Measurements from ENCODE around the gene SLC7A1.

DNA sequence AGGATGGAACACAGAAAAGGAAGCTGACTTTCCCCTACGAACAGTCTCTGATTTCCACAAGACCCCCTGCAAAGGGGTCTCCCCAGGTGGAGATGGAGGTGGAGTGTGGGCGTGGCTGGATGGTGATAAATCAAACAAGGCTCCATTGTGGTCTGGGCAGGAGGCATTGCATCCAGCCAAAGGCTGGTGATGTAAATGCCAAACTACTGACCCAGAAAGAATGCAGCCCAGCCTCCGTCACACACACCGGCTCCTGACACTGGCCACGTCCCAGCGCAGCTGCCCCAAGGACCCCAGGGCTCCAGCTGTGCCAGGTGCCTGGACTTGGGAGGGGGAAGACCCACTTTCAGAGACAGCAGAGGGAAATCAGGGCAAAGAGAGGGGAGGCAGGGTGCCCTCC is 6.3 kb downstream of the SLC7A1 start:
- TF ChIP-seq, protein P1, sequence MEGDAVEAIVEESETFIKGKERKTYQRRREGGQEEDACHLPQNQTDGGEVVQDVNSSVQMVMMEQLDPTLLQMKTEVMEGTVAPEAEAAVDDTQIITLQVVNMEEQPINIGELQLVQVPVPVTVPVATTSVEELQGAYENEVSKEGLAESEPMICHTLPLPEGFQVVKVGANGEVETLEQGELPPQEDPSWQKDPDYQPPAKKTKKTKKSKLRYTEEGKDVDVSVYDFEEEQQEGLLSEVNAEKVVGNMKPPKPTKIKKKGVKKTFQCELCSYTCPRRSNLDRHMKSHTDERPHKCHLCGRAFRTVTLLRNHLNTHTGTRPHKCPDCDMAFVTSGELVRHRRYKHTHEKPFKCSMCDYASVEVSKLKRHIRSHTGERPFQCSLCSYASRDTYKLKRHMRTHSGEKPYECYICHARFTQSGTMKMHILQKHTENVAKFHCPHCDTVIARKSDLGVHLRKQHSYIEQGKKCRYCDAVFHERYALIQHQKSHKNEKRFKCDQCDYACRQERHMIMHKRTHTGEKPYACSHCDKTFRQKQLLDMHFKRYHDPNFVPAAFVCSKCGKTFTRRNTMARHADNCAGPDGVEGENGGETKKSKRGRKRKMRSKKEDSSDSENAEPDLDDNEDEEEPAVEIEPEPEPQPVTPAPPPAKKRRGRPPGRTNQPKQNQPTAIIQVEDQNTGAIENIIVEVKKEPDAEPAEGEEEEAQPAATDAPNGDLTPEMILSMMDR (IDR thresholded peaks at IDR 0.05) = no peak
- TF ChIP-seq POLR2AphosphoS5 (IDR thresholded peaks at IDR 0.05) = no peak

Measured in breast epithelium (tissue), 3 donors.